GM13976 (cell line): ENCODE data around the gene SHQ1.

Experiments used
- DNase-seq: peaks from one replicate; pipeline ENCODE4 v3.0.0; 2012; ENCODE audit warnings: low spot score
- in situ Hi-C: fragments of 300-500 bp; cut with MboI; formaldehyde crosslinking; loops from one replicate; pipeline ENCODE4 v1.12.0; 2022; ENCODE audit warnings: low sequenced_read_pairs, mixed read lengths, inconsistent platforms; ENCODE audit not compliant: unreplicated experiment
- TF ChIP-seq, protein P1 (sequence below): IDR thresholded peaks from 2 replicates; pipeline ENCODE4 v1.5.1; 2012; ENCODE audit warnings: borderline replicate concordance, mild to moderate bottlenecking; ENCODE audit not compliant: insufficient read depth; ENCODE audit errors: extremely low read depth, missing control alignments, control extremely low read depth

The SHQ1 gene

DNA sequence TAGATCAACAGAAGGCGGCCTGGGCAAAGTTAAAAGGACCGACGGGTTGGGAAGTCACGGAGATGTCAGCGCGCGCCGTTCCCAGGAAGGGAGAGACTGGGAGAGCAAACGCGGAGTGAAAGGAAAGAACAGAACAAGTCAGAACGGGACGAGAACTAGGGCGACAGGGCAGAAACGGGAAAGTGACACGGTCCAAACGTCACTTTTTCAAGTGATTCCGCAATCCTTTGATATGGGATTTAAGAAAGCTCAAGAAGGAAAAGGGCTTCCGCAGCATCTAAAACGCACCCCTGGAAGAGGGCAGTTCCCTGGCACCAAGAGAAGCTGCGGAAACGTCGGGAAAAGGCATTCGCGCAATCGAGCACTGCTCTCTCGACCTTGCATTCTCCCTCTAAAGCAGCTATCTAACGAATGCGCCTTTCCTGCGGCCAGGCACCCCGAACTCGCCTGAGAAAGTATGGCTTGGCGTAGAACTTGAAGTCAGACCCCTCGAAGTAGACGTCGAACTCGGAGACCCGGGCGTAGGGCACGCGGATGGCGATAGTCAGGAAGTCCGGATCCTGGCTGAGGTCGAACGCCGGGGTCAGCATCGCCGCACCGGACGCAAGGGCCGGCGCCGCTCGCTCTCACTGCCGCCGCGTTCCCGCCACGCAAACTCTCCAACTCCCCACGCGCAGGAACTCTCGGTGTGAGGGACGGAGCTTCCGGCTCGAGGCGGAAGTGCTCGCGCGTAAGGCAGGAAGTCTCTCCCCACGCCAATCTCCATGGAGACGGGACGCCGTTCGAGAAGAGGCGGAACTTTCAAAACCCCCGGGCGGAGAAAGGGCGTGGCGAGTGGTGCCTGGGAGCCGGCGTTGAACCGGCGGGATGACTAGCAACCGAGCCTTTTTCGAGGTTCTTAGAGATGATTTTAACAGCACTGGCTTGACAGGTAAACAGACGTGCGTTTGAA lies at the start of gene SHQ1:
Gene SHQ1 (minus strand): TSS at position 695 of the 952 bp plus-strand sequence. CDS start 105 bp downstream, at position 590.
- DNase-seq, result peak; percentile 93
- TF ChIP-seq, protein P1, sequence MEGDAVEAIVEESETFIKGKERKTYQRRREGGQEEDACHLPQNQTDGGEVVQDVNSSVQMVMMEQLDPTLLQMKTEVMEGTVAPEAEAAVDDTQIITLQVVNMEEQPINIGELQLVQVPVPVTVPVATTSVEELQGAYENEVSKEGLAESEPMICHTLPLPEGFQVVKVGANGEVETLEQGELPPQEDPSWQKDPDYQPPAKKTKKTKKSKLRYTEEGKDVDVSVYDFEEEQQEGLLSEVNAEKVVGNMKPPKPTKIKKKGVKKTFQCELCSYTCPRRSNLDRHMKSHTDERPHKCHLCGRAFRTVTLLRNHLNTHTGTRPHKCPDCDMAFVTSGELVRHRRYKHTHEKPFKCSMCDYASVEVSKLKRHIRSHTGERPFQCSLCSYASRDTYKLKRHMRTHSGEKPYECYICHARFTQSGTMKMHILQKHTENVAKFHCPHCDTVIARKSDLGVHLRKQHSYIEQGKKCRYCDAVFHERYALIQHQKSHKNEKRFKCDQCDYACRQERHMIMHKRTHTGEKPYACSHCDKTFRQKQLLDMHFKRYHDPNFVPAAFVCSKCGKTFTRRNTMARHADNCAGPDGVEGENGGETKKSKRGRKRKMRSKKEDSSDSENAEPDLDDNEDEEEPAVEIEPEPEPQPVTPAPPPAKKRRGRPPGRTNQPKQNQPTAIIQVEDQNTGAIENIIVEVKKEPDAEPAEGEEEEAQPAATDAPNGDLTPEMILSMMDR, result no peak
- in situ Hi-C loops, result no loop called here

GRCh38 chr3:72897758-72898007 lies 49.4 kb upstream of the SHQ1 start:
- TF ChIP-seq, protein P1, result no peak
- in situ Hi-C loops, result no loop called here

GRCh38 chr3:72896996-72897757 lies 48.9 kb upstream of the SHQ1 start:
- DNase-seq, result no peak
- TF ChIP-seq, protein P1, result no peak
- in situ Hi-C loops, result no loop called here

More at GRCh38 chr3:72897758-72898007, 49.4 kb upstream of the SHQ1 start:
- no peak for DNase-seq

DNA sequence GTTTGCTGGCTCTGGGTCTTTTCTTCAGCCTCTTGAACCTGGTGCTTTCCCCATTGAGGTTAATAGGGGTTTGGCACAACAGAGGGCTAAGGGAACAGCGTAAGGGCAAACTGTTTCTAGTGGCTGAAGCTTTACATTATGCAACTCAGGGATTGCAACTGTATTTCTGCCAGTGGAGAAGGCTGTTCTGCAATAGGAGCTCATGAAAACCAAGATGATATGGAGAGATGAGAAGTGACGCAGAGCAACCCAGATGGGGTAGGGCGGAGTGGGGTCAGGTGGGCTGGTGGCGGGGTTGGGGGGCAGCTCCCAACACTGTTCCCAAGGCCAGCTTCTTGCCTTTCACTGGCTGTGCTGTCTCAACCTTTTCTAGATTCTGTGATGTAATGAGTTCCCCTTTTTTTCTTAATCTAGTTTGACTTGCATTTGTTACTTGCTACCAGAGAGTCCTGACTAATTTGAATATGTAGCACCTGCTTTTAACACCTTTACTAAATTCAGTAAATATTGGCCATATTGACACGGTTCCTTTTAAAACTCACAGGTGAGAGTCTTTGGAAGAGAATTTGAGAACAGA lies 46.8 kb upstream of the SHQ1 start:
- in situ Hi-C loops, result no loop called here
- TF ChIP-seq, protein P1, result no peak
- no peak for DNase-seq

GRCh38 chr3:72892870-72893269 lies 44.6 kb upstream of the SHQ1 start:
- in situ Hi-C loops, result no loop called here

More at GRCh38 chr3:72892870-72893269, 44.6 kb upstream of the SHQ1 start:
- no peak for DNase-seq
- TF ChIP-seq, protein P1, result peak; percentile 6
